ENCODE measurements around the gene AHI1. TPM values are rescaled to one million over a fixed set of nuclear protein-coding genes. Genes with fewer than 3 reads are reported as not detected.

The AHI1 gene
- polyA plus RNA-seq, 1 donor (not counting 4 experiments of a cell fraction or from before 2014, with no cell fraction given) = 7.0 TPM

- no peak for DNase-seq (ENCODE audit: low read depth, low spot score)
- Histone ChIP-seq H3K27me3 (ENCODE audit: control insufficient read depth, extremely low read depth, insufficient read depth, low read length) (no peaks in the 10 kb centered on the region), H4K20me1 (ENCODE audit: control insufficient read depth, extremely low read depth, insufficient read depth, low read length) (no peaks in the 10 kb centered on the region), H3K27ac (ENCODE audit: control insufficient read depth, insufficient read depth, low read length) (no peak overlapping the region), H3K79me2 (ENCODE audit: control insufficient read depth, insufficient read depth, low read length) (no peaks in the 10 kb centered on the region), H3K36me3 (ENCODE audit: control insufficient read depth in 2 of 2, extremely low read depth in 1 of 2, insufficient read depth in 2 of 2, low read length in 2 of 2) (no peaks in the 10 kb centered on the region), H3K4me1 (ENCODE audit: control insufficient read depth, extremely low read depth, insufficient read depth, low read length) (no peaks in the 10 kb centered on the region), H2AFZ (ENCODE audit: control insufficient read depth, low read length) (no peak overlapping the region), H3K4me2 (ENCODE audit: control insufficient read depth, extremely low read depth, insufficient read depth, low read depth, low read length) (no peak overlapping the region), H3K9me1 (ENCODE audit: control insufficient read depth, extremely low read depth, insufficient read depth, low read length) (no peaks in the 10 kb centered on the region), H3K4me3 (ENCODE audit: control insufficient read depth in 2 of 3, extremely low read depth in 1 of 3, insufficient read depth in 2 of 3, low read depth in 1 of 3, low read length in 3 of 3) (no peak overlapping the region), H3K9me3 (ENCODE audit: control insufficient read depth, low read depth, low read length) (no peaks in the 10 kb centered on the region), H3K9ac (ENCODE audit: control insufficient read depth, extremely low read depth, insufficient read depth, low read length) (no peak overlapping the region)
- TF ChIP-seq, protein P1, sequence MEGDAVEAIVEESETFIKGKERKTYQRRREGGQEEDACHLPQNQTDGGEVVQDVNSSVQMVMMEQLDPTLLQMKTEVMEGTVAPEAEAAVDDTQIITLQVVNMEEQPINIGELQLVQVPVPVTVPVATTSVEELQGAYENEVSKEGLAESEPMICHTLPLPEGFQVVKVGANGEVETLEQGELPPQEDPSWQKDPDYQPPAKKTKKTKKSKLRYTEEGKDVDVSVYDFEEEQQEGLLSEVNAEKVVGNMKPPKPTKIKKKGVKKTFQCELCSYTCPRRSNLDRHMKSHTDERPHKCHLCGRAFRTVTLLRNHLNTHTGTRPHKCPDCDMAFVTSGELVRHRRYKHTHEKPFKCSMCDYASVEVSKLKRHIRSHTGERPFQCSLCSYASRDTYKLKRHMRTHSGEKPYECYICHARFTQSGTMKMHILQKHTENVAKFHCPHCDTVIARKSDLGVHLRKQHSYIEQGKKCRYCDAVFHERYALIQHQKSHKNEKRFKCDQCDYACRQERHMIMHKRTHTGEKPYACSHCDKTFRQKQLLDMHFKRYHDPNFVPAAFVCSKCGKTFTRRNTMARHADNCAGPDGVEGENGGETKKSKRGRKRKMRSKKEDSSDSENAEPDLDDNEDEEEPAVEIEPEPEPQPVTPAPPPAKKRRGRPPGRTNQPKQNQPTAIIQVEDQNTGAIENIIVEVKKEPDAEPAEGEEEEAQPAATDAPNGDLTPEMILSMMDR (optimal IDR thresholded peaks at IDR 0.05 in 1 of 3, IDR thresholded peaks at IDR 0.05 in 1 of 3, conservative IDR thresholded peaks at IDR 0.05 in 1 of 3; ENCODE audit: extremely low read depth in 1 of 3, insufficient read depth in 2 of 3, low read length in 3 of 3) = no peak
- TF ChIP-seq EZH2 (IDR thresholded peaks at IDR 0.05; ENCODE audit: low read length) = no peak
- dilution Hi-C loops (cut with MboI; ENCODE audit: extremely low pct_ligation_motif_present, low sequenced_read_pairs) = no loop called here
- no peak for FAIRE-seq
These were observed 236.9 kb downstream of the AHI1 start for GRCh38 chr6:135260612-135261011.

- dilution Hi-C loops (cut with MboI; ENCODE audit: extremely low pct_ligation_motif_present, low sequenced_read_pairs) = no loop called here
- Histone ChIP-seq H4K20me1 (ENCODE audit: control insufficient read depth, extremely low read depth, insufficient read depth, low read length) (no peaks in the 10 kb centered on the region), H3K4me2 (ENCODE audit: control insufficient read depth, extremely low read depth, insufficient read depth, low read depth, low read length) (no peak overlapping the region), H3K27ac (ENCODE audit: control insufficient read depth, insufficient read depth, low read length) (no peak overlapping the region), H3K9me3 (ENCODE audit: control insufficient read depth, low read depth, low read length) (no peaks in the 10 kb centered on the region), H3K79me2 (ENCODE audit: control insufficient read depth, insufficient read depth, low read length) (no peaks in the 10 kb centered on the region), H2AFZ (ENCODE audit: control insufficient read depth, low read length) (no peak overlapping the region), H3K9ac (ENCODE audit: control insufficient read depth, extremely low read depth, insufficient read depth, low read length) (no peak overlapping the region), H3K27me3 (ENCODE audit: control insufficient read depth, extremely low read depth, insufficient read depth, low read length) (no peaks in the 10 kb centered on the region), H3K4me1 (ENCODE audit: control insufficient read depth, extremely low read depth, insufficient read depth, low read length) (no peaks in the 10 kb centered on the region), H3K4me3 (ENCODE audit: control insufficient read depth in 2 of 3, extremely low read depth in 1 of 3, insufficient read depth in 2 of 3, low read depth in 1 of 3, low read length in 3 of 3) (no peak overlapping the region), H3K9me1 (ENCODE audit: control insufficient read depth, extremely low read depth, insufficient read depth, low read length) (no peaks in the 10 kb centered on the region), H3K36me3 (ENCODE audit: control insufficient read depth in 2 of 2, extremely low read depth in 1 of 2, insufficient read depth in 2 of 2, low read length in 2 of 2) (no peaks in the 10 kb centered on the region)
- TF ChIP-seq EZH2 (IDR thresholded peaks at IDR 0.05; ENCODE audit: low read length) = no peak
- TF ChIP-seq, protein P1 (optimal IDR thresholded peaks at IDR 0.05 in 1 of 3, IDR thresholded peaks at IDR 0.05 in 1 of 3, conservative IDR thresholded peaks at IDR 0.05 in 1 of 3; ENCODE audit: extremely low read depth in 1 of 3, insufficient read depth in 2 of 3, low read length in 3 of 3) = no peak
- FAIRE-seq = no peak
- no peak for DNase-seq (ENCODE audit: low read depth, low spot score)
These were observed 238.6 kb downstream of the AHI1 start for GRCh38 chr6:135258970-135259369.

Data from keratinocyte (primary cell).